Effector CD8-positive, alpha-beta T cell (primary cell): ENCODE results near the gene ATG10.
"Not testable (repeated sequence)": the region's sequence is repeated elsewhere in the genome, so short reads cannot be mapped to it uniquely, and the experiment has no call there.

Experiments
- DNase-seq: peaks from one replicate; lab custom pipeline; 2025; lab: John Stamatoyannopoulos, UW

The ATG10 gene

DNA sequence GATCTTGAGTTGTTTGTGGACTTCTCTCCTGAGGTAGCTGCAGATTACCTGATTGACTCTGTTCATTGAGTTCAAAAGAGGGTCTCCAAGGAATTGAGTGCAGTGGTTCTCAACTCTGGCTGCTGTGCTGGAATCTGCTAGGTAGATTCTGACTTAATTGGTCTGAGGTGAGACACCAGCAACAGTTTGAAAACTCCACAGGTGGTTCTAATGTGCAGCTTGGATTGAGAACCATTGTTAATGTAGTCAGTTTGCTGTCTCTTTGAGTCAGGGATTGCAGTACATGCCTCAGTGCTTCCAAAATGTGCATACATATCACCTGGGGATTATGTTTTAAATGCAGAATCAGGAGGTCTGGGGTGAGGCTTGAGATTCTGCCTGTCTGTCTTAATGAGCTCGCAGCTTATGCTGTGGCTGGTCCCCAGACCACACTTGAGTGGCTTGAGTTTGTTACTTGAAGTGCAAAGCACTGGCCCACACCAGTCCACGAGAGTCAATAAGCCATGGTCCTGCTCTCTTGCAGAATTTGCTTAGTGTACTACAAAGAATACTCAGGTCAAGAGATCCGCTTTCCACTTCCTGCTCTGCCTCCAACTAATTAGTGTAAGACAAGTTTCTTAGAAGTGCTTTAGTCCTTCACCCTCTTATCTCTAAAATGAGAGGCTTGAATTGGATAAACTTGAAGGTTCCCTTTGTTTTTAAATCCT, 82.3 kb downstream of the ATG10 start:
- DNase-seq: no peak

DNA sequence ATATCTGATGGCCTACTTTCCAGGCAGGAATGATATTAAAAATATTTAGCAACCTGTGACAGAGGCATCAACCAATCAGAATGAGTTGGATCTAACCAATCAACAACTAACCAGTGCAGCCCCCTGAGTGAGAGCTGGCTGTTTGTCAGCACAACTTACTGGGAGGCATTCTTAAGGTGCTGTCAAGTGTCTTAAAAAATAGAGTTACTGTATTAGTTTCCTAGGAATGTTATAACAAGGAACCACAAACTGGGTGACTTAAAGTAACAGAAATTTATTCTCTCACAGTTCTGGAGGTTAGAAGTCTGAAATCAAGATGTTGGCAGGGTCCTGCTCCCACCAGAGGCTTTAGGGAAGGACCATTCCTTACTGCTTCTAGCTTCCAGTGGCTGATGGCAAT, 85.2 kb downstream of the ATG10 start:
- no peak for DNase-seq

DNA sequence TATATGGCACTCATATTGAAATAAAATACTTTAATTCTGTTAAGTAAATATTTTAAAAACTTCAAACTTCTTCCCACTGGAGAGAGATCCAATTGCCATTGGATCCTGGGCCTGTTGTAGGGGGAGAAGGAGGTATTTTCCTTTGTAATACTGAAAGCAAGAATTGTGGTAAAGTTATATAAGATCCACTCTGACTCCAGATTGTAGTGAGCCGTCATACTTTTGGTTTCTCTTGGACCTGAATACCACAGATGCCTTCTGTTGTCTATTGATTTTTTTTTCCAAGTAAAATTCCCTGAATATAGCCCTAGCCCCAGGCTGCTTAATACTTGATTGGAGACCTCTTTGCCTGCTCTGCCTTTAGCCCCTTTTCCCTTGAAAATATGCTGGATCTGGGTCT, 86.9 kb downstream of the ATG10 start:
- no peak for DNase-seq

DNA sequence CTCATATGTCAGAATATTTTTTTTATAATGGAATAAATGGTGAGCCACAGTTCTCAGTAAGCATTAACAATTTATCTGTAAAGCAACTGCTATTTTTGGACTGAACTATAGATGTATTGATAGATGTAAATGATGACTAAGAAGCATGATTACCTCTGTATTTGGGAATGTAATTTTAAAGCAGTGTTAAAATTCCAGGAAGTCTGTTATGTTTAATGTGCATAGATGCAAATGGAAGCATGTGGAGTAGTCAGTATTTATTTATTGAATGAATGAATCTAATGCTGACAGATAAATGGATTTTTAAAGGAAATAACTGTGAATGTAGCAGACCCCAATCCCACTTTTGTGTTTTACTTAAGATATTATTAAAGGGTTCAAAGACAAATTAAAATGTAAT, 95.0 kb downstream of the ATG10 start:
- DNase-seq: no peak

DNA sequence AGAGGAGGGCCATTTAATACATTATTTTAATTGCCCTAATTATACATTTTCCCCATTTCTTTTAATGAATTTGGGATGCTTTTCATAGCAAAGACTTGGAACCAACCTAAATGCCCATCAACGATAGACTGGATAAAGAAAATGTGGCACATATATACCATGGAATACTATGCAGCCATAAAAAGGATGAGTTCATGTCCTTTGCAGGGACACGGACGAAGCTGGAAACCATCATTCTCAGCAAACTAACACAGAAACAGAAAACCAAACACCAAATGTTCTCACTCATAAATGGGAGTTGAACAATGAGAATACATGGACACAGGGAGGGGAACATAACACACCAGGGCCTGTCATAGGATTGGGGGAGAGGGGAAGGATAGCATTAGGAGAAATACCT, 96.2 kb downstream of the ATG10 start:
- DNase-seq: not testable (repeated sequence)

DNA sequence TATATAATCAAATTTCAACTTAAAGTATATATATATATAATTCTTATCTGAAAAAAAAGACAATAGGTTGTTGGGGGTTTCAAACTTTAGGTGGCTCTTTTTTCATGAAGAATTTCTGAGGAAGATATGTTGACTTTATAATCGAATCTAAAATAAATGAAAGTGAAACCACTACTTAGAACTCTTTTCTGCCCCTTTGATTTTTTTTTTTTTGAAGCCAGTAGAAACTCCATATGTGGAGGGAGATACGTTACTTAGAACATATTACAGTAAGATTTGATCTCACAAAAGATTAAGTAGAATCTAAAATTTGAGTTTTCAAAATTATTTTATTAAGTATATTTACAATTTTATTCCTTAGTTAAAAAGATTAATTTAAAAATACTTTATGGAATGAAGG, 96.9 kb downstream of the ATG10 start:
- no peak for DNase-seq

DNA sequence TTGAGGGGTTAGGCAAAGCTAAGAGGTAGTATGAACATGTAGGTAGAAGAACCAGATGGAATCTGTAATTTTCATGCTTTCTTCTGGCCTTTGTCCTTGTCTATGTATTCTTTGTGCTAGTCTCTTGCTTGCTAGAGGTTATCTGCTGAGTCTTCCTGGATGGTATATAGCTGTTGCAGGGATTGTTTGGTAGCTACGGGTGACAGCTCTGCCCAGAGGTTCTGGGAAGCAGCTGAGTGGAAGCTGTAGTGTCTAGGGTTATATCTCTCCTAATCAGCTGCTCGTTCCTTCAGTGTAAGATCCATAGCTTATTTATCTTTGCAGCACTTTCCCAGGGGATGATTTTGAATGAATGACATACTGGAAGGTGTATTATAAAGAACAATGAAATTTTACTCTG, 100.3 kb downstream of the ATG10 start:
- DNase-seq: no peak

DNA sequence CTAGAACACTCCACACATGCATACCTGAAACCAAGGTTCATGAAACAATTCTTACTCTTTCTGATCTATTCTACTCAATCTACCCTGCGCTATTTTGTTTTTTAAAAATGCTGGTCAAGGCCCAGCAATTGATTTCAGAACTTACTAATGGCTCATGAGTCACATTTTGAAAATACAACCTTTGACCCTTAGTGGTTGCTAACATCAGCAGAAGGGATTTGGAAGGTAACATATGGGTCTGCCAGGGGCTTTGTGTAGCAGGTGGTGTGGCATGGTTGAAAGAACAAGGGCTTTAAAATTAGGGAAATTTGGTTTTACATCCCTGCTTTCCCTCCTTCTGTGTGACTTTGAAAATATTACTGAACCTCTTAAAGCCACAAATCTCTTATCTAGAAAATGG, 101.4 kb downstream of the ATG10 start:
- no peak for DNase-seq

DNA sequence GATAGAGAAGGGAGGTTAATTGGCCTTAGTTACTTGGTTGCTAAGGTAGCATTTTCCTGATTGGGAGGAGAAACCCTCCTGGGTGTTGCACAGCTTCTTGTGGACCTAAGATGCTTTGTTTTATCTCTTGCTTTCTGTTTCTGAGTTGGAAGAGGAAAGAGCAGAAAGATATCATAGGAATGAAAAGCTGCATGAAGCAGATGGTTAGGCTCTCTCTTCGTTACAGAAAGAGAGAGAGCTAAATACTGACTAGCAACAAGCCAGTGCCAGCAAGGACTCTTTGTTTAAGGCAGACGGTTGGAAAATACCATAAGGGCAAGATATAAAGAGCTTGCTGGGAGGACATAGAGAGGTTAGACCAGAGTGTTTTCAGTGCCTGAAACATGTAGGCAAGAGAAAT, 103.1 kb downstream of the ATG10 start:
- no peak for DNase-seq

DNA sequence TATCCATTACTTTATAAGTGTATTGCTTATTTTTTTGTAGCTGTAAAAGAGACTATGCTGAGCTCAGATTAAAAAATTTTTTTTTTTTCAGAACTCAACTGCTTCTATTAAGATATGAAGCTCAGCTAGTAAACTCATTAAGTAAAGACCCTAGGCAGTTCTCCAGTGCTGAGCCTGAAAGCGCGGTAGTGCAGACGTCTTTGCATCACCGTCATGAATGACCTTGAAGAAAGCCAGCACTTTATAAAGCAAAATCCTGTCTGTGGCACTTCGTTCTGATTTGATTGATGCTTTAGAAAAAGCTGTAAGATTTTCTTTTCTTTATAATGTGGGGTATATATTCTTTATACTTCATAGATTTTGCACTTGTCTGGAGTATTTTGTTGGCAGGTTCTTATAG, 105.7 kb downstream of the ATG10 start:
- DNase-seq: no peak

DNA sequence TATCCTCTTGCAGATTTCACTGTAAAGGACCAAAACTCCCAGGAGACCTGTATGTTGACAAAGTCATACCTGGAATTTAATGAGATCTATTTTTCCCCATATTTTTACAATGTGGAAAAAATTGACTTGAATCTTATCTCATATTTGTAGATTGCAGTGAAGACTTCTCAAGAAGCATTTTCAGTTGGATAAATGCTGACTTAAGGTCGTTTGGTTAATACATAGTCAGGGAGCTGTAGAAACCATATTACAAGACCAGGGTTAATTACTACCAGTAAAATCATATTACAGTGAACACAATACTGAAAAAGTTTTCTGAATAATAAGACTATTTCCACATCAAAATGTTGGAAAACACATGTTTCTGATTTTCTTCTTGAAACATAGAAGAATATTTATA, 119.8 kb downstream of the ATG10 start:
- DNase-seq: no peak

DNA sequence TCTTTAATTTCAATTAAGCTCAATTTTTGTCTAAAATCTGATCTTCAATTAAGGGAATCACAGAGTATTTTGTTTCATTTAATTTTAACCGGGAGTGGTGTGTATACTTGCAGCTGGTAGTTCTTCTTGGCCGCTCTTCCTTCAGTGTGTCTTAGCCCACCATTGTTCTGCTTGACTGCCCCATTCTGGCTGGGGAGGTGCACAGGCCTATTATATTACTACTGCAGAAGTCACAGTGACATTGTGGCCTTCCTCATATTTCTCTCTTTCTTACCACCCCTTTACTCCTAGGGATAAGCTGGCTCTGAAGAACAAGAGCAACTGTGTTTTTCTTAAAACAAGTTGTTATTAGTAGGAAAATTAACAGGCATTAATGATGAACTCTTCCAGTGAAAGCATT, 123.7 kb downstream of the ATG10 start:
- DNase-seq: no peak

DNA sequence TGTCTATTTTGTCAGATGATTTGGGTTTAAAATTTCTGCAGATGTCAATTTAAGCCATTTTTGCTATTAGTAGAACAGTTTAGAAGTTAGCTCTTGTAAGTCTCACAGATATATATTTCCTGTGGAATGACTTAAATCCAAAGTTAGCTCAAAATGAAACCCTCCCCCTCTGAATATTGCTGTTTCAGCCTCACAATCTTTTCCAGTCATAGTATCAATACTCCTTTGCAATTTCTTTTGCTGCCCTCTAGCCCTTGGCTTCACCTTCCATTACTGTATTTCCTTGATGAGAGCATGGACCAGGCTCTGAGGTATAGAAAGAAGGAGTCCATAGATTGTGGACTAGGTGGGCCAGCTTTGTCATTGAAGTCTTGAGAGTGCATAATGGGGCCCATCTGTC, 124.4 kb downstream of the ATG10 start:
- DNase-seq: no peak

DNA sequence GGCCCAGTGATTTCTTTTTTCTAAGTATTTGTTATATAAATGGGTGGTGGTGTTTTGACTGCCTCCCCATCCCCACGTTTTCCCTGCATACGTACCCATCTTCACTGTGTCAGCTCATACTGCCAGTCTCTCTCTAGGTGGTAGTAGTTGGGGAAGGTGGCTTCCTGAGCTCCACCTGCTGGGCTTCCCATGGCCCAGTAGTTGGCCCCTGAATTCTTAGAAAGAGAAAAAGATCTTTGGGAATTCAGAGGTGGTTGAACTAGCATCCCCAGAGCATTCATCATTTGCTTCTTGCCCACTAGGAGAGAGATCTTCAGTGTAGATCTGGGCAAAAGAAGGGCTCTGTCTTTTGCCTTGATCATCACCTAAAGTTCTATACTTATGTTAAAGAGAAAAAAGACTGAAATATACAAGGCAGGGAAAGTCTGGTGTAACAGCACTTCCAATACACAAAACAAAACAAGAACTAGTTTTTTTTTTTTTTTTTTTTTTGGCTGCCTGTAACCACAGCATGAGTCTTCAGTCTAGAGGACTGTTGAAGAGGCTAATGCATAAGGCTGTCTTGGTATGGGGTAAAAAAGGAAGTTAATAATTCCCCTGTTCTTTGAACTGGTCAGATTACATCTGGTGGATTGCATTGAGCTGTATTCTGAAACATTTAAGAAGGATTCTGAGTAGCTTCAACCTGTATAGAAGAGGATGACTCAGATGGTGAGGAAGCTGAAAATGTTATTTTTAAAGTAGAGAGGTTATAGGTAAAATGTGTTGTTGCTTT, 128.7 kb downstream of the ATG10 start:
- DNase-seq: no peak

DNA sequence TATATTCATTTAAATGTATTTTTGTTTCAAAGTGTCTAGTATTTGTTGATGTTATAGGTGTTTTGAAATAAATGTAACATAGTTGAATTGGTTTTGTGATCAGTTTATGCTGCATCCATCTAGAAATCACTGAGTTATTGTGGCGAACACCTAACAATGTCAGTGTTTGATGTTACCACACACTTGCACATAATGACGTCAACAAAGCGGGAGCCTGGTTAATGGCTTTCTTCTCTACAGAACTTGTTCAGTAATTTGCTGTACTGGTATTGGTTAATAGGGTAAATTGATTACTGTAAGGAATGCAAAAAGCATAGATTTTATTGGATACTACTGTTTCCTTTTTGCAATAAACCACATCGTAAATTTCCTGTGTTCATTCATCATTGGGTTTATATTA, 133.0 kb downstream of the ATG10 start:
- DNase-seq: no peak

DNA sequence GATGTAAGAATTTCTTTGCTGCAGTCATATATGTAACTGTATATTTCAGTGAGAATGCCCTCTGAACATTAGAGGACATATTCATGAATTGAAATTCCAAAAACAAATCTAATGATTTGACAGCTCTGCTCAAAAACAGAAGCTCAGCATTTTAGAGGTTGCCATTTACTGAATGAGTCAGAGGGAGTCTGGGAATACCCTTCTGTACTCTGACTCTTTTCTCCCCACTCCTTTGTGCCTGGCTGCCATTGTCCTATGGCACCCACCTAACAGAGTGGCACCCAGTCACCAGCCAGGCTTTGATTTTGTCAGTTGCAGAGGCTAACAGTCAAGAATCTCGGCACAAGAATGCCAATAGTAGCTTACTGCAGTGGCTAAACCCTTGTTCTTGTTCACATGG, 133.6 kb downstream of the ATG10 start:
- DNase-seq: no peak

DNA sequence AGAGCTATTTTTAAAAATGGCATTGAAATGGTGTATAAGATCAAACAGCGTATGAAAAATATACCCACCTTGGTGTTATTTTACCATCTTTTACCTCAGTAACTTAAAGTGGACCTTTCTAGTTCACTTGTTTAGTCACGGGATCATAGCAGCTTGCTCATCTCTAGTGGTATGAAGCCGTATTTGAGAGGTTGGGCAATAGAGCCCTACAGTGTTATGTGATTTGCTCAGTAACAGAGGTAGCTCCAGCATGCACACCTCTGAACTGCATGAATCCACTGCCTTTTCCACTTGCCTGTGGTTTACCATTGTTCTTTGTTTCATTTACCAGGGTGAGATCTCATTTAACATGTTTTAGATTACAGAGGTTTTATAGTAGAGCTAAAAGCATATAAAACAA, 134.4 kb downstream of the ATG10 start:
- DNase-seq: no peak

DNA sequence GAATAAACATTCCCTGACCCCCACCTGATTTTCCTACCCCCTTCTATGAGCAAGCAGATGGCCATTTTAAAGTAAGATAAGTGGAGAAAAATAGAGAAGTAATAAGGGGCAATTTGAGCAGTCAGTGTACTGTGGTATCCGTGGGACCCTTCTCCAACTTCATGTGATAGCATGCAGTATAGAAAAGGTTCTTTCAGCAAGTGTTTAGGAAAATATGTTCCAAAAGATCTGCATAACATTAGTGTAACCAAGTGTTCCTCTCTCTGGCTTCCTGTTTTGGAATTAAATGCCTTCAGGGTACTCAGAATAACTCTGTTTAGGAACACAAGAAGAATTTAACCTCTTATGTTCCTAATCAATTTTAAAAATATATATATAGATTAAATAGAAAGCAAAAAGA, 134.9 kb downstream of the ATG10 start:
- no peak for DNase-seq

DNA sequence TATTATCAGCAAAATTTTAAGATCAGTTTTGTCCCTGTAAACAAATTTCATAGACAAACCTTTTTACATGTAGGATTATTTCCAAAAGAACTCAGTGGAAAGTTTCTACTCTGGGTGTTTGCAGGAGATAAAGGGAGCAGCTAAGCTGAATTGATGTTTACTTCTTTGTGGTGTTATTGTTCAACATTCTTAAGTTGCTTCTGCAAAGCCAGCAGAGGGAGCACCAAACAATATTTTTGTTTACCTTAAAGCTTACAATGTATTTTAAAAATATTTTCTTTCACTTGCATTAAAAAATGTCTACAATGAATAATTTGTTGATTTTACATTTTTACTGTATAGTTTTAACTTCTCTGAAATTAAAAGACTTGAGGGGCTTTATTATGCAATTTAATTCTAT, 135.4 kb downstream of the ATG10 start:
- DNase-seq: no peak

DNA sequence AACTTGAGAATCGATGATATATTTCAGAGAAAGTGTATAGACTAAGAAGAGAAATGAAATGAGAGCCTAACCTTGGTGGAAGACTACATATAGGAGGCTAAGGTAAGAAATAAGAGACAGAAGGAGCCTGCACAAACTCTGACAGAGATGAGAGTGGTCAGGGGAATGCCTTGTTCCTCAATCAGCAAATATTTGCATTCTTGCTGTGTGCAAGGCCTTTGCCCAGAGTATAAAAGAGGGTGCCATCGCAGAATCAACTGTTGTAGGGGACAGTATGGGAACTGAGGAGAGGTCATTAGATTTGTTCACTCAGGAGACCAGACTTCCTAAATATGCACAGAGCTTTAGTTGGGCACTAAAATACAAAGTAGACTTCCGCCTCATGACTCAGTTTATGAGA, 137.2 kb downstream of the ATG10 start:
- DNase-seq: no peak

DNA sequence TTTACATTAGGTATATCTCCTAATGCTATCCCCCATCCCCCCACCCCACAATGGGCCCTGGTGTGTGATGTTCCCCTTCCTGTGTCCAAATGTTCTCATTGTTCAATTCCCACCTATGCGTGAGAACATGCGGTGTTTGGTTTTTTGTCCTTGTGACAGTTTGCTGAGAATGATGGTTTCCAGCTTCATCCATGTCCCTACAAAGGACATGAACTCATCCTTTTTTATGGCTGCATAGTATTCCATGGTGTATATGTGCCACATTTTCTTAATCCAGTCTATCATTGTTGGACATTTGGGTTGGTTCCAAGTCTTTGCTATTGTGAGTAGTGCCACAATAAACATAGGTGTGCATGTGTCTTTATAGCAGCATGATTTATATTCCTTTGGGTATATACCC, 138.1 kb downstream of the ATG10 start:
- DNase-seq: not testable (repeated sequence)

DNA sequence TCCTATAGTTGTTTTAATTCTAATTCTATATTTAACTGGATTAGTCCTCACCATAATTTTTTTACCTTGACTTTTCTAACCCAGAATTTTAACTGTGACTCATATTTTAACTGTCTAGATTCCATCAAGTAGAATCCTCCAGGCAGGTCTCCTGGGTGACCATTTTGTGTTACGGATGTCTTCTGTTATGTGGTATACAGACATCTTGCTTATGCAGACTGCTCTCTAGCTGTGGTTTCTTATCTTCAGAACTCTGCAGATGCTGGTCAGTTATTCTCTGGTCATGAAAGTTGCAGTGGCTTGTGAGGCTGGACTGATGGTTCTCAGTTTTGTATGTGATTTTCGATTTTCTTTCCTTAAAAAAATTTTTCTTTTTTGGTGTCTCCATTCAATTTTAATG, 139.4 kb downstream of the ATG10 start:
- no peak for DNase-seq

DNA sequence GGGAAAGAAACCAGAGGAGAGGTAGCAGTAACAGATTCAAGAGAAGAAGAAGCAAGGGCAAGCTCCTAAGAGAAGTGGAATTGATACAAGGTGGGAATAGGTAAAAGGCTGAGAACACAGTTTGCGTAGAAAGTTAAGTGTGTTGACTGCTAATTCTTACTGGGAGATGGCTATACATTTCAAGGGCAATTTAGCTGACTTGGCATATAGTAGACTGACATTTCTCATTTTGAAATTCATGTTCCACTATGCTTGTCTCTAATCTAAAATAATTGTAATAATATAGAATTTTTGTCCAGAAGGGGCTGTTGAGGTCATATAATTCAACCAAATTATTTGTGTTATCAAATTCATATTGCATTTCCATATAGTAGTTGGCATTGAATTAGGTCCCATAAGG, 144.0 kb downstream of the ATG10 start:
- no peak for DNase-seq

DNA sequence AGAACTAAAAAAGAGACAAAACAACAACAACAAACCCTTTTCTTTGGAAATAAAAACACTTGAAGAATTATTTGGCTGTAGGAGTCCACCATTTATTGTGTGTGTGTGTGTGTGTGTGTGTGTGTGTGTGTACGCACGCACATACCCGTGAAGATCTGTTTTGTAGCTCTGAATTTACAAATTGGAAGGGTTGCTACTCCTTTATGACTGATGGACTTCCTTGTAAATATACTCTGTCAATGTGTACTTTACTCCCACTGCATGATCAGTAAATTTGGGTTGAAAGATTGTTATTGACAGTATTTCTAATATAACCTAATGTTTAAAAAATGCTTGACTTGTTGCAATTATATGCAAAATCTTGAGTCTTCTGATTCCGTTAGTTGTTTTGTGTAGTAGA, 148.1 kb downstream of the ATG10 start:
- no peak for DNase-seq
